Gastroesophageal sphincter (tissue), 4 donors: Measurements from ENCODE around the gene DCAF16. TPM values are rescaled to one million over a fixed set of nuclear protein-coding genes. Genes with fewer than 3 reads are reported as not detected.

Experiments used
- ATAC-seq: fragments of 150-250 bp; one replicate; pipeline ENCODE4 v1.9.1; 2016; ENCODE audit warnings: mild to moderate bottlenecking, moderate library complexity
- H3K27ac ChIP-seq, 4 donors: fragments of 200-600 bp; sonication (generic) in 3 of 4; 1 replicate in 3 of 4; 2 replicates in 1 of 4; pipeline ENCODE4 v1.5.1; 2016 to 2019
- H3K27me3 ChIP-seq: fragments of 200-600 bp; sonication (generic); one replicate; pipeline ENCODE4 v1.5.1; 2019
- H3K36me3 ChIP-seq, 2 donors: fragments of 200-600 bp; sonication (generic); one replicate each; pipeline ENCODE4 v1.5.1; 2019; ENCODE audit warnings: control low read depth in 1 of 2
- H3K4me1 ChIP-seq, 3 donors: fragments of 200-600 bp; sonication (generic); 1 replicate in 2 of 3; 2 replicates in 1 of 3; pipeline ENCODE4 v1.5.1; 2016 to 2019; ENCODE audit warnings: control low read depth in 2 of 3
- H3K4me3 ChIP-seq, 2 donors: fragments of 200-600 bp; sonication (generic); one replicate each; pipeline ENCODE4 v1.5.1; 2019; ENCODE audit warnings: mild to moderate bottlenecking in 1 of 2, moderate library complexity in 1 of 2
- H3K9me3 ChIP-seq, 3 donors: fragments of 200-600 bp; sonication (generic); one replicate each; pipeline ENCODE4 v1.5.1; 2017 to 2019; ENCODE audit warnings: control low read depth in 2 of 3
- CTCF ChIP-seq, 4 experiments: fragments of 200-600 bp in 2 of 4; fragments of 450-650 bp in 2 of 4; sonication (generic) in 1 of 4; IDR thresholded peaks; one replicate each; pipeline ENCODE4 v1.5.1; 2017 to 2019; ENCODE audit warnings: antibody characterized with exemption in 4 of 4, mild to moderate bottlenecking in 2 of 4, moderate library complexity in 2 of 4
- EP300 ChIP-seq: sonication (generic); formaldehyde crosslinking; IDR thresholded peaks from one replicate; pipeline ENCODE4 v1.6.1; 2017; ENCODE audit warnings: antibody characterized with exemption, mild to moderate bottlenecking
- POLR2A ChIP-seq, 2 donors: fragments of 450-650 bp; IDR thresholded peaks; one replicate each; pipeline ENCODE4 v1.6.1; 2017; ENCODE audit warnings: antibody characterized with exemption in 2 of 2, mild to moderate bottlenecking in 2 of 2, moderate library complexity in 1 of 2
- POLR2AphosphoS5 ChIP-seq: sonication (generic); formaldehyde crosslinking; IDR thresholded peaks from one replicate; pipeline ENCODE4 v1.6.1; 2017; ENCODE audit warnings: antibody characterized with exemption
- WGBS, 2 donors: methylation state at CpG; one replicate each; pipeline ENCODE4 v1.1.5; 2018; ENCODE audit warnings: low coverage in 1 of 2; 5-methylcytosine and 5-hydroxymethylcytosine counted together
- total RNA-seq, 4 donors: library from RNA; depleted of rRNA; stranded (reverse); fragments of >200 nt; gene quantifications; one replicate each; pipeline ENCODE4 v1.1.0, GENCODE V29; 2016

The DCAF16 gene
- total RNA-seq, 4 donors from 2014 or later: 20.8 to 36.4 (median 23.8) TPM

- Histone ChIP-seq H3K27me3 (no peaks in the 10 kb centered on the region), H3K36me3 (no peaks in the 10 kb centered on the region), H3K4me1 (no peaks in the 10 kb centered on the region), H3K4me3 (no peak overlapping the region), H3K9me3 (peaks cover 0 to 8% (median 0%) of the 10 kb centered on the region in 3 donors), H3K27ac (no peak overlapping the region)
- ATAC-seq: no peak
- 76 to 92% methylated on average over 6 to 11 of the region's 11 CpGs for WGBS, 2 donors
- TF ChIP-seq CTCF (IDR thresholded peaks at IDR 0.05): no peak
- TF ChIP-seq POLR2AphosphoS5: no peak
- no peak for TF ChIP-seq POLR2A (IDR thresholded peaks at IDR 0.05)
- no peak for TF ChIP-seq EP300
Observed at GRCh38 chr4:17765514-17766286, 44.9 kb downstream of the DCAF16 start.

- no peak overlapping the region for H3K27ac ChIP-seq
- H3K36me3 ChIP-seq: no peaks in the 10 kb centered on the region
- no peak overlapping the region for H3K4me3 ChIP-seq
- WGBS, 2 donors: 31 to 42% methylated on average over 4 of the region's 5 CpGs
- no peaks in the 10 kb centered on the region for H3K4me1 ChIP-seq
- H3K9me3 ChIP-seq: peaks cover 0 to 8% (median 0%) of the 10 kb centered on the region in 3 donors
- TF ChIP-seq CTCF (IDR thresholded peaks at IDR 0.05) (no peak), EP300 (no peak), POLR2AphosphoS5 (no peak), POLR2A (IDR thresholded peaks at IDR 0.05) (no peak)
- ATAC-seq: no peak
- no peaks in the 10 kb centered on the region for H3K27me3 ChIP-seq
Observed at GRCh38 chr4:17763931-17764330, 46.6 kb downstream of the DCAF16 start.

- no peak overlapping the region for H3K4me3 ChIP-seq
- no peaks in the 10 kb centered on the region for H3K36me3 ChIP-seq
- no peak for TF ChIP-seq EP300
- TF ChIP-seq POLR2A (IDR thresholded peaks at IDR 0.05): no peak
- no peak for TF ChIP-seq POLR2AphosphoS5
- no peak for TF ChIP-seq CTCF (IDR thresholded peaks at IDR 0.05)
- ATAC-seq: no peak
- no peak overlapping the region for H3K27ac ChIP-seq
- 69 to 87% methylated on average over 3 of the region's 3 CpGs for WGBS, 2 donors
- H3K9me3 ChIP-seq: peaks cover 0 to 8% (median 0%) of the 10 kb centered on the region in 3 donors
- H3K4me1 ChIP-seq: no peaks in the 10 kb centered on the region
- no peaks in the 10 kb centered on the region for H3K27me3 ChIP-seq
Observed at GRCh38 chr4:17763416-17763815, 47.1 kb downstream of the DCAF16 start.

- Histone ChIP-seq H3K9me3 (peaks cover 0 to 8% (median 0%) of the 10 kb centered on the region in 3 donors), H3K4me1 (no peaks in the 10 kb centered on the region), H3K27ac (no peak overlapping the region), H3K36me3 (no peaks in the 10 kb centered on the region), H3K4me3 (no peak overlapping the region), H3K27me3 (no peaks in the 10 kb centered on the region)
- WGBS, 2 donors: 83% methylated on average over 1 of the region's 1 CpG; no CpG with 5 or more reads in 1 of the 2 donors
- no peak for ATAC-seq
- TF ChIP-seq POLR2AphosphoS5 (no peak), CTCF (IDR thresholded peaks at IDR 0.05) (no peak)
Observed at GRCh38 chr4:17762726-17763125, 47.8 kb downstream of the DCAF16 start.

GRCh38 chr4:17761062-17761461, 49.5 kb downstream of the DCAF16 start:
- TF ChIP-seq CTCF (IDR thresholded peaks at IDR 0.05) (no peak), POLR2A (IDR thresholded peaks at IDR 0.05) (no peak), EP300 (no peak), POLR2AphosphoS5 (no peak)
- Histone ChIP-seq H3K4me1 (no peaks in the 10 kb centered on the region), H3K36me3 (no peaks in the 10 kb centered on the region), H3K9me3 (no peaks in the 10 kb centered on the region), H3K27ac (no peak overlapping the region), H3K27me3 (no peaks in the 10 kb centered on the region), H3K4me3 (no peak overlapping the region)
- WGBS, 2 donors: 17% methylated on average over 1 of the region's 1 CpG; no CpG with 5 or more reads in 1 of the 2 donors
- no peak for ATAC-seq
